Brain pericyte (primary cell): ENCODE results near the gene TBKBP1.

Source experiments
- DNase-seq: peaks from one replicate; pipeline ENCODE4 v3.0.0-alpha.2; 2012; ENCODE audit warnings: low read depth, low spot score

The TBKBP1 gene

GRCh38 chr17:47693731-47694580 lies at the start of gene TBKBP1:
Gene TBKBP1, plus strand, starts transcription at chr17:47694161. Its CDS starts 1,952 bp downstream, at chr17:47696113.
- DNase-seq: no peak

GRCh38 chr17:47644324-47644723 lies 49.6 kb upstream of the TBKBP1 start:
- no peak for DNase-seq

- DNase-seq: peak; percentile 100
Measured at GRCh38 chr17:47649153-47649971, 44.6 kb upstream of the TBKBP1 start, which contains the start of gene KPNB1. Gene KPNB1, plus strand, starts transcription at chr17:47649919. Its CDS starts 326 bp downstream, at chr17:47650245.

- no peak for DNase-seq
Measured at GRCh38 chr17:47649972-47650524, 43.9 kb upstream of the TBKBP1 start.

GRCh38 chr17:47650525-47651522 lies 43.1 kb upstream of the TBKBP1 start:
- DNase-seq: peak; percentile 73

- DNase-seq: no peak
Measured at GRCh38 chr17:47651704-47652103, 42.3 kb upstream of the TBKBP1 start.

- DNase-seq: no peak
Measured at GRCh38 chr17:47652570-47652969, 41.4 kb upstream of the TBKBP1 start.

GRCh38 chr17:47653442-47653841 lies 40.5 kb upstream of the TBKBP1 start:
- no peak for DNase-seq

- DNase-seq: no peak
Measured at GRCh38 chr17:47654991-47655390, 39.0 kb upstream of the TBKBP1 start.

- no peak for DNase-seq
Measured at GRCh38 chr17:47660064-47660492, 33.9 kb upstream of the TBKBP1 start.

GRCh38 chr17:47663912-47664623 lies 29.9 kb upstream of the TBKBP1 start:
- DNase-seq: peak; percentile 30

GRCh38 chr17:47664624-47664941 lies 29.4 kb upstream of the TBKBP1 start:
- no peak for DNase-seq

- no peak for DNase-seq
Measured at GRCh38 chr17:47665655-47666054, 28.3 kb upstream of the TBKBP1 start.

- DNase-seq: no peak
Measured at GRCh38 chr17:47669081-47669480, 24.9 kb upstream of the TBKBP1 start.

GRCh38 chr17:47670064-47670463 lies 23.9 kb upstream of the TBKBP1 start:
- DNase-seq: no peak

- DNase-seq: no peak
Measured at GRCh38 chr17:47674499-47674898, 19.5 kb upstream of the TBKBP1 start.

GRCh38 chr17:47675380-47676198 lies 18.4 kb upstream of the TBKBP1 start:
- no peak for DNase-seq

GRCh38 chr17:47676199-47676472 lies 17.8 kb upstream of the TBKBP1 start:
- no peak for DNase-seq

GRCh38 chr17:47676510-47677165 lies 17.3 kb upstream of the TBKBP1 start:
- DNase-seq: no peak
